ENCODE data around the gene DYNC1LI2. TPM values are rescaled to one million over a fixed set of nuclear protein-coding genes. Genes with fewer than 3 reads are reported as not detected.

DYNC1LI2 gene
- total and polyA plus RNA-seq, 2 donors (not counting 1 experiment from before 2014, with no cell fraction given) = 33.9 to 109 TPM

DNA sequence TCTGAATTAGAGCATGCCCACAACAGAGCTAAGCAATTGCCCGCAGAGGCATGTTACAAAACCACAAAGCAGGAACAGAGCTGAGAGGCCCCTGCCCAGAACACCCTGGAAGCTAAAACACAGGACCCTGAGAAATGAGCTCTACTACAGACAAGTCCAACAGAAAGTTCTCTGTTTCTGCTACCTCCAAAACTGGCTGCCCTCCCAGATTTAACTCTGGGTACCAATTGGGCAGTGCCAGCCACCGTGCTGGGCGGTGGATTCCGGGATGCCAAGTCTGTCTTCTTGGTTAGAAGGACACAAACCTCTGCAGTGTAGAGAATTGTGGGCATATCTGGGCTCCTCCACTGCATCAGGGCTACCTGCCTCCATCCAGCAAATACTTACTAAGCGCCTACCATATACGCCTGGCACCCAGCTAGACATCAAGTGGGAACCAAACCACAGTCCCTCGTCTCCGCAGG, 55.9 kb downstream of the DYNC1LI2 start:
- Histone ChIP-seq H3K27me3 (replicated peaks in 1 of 4; ENCODE audit: control extremely low read depth in 1 of 4, control insufficient read depth in 3 of 4, insufficient read depth in 4 of 4, low read length in 3 of 4) (peaks cover 0 to 62% (median 38%) of the 10 kb centered on the region in 4 experiments), H3K27ac (ENCODE audit: low read length in 2 of 2) (no peak overlapping the region), H3K4me3 (ENCODE audit: control extremely low read depth in 1 of 5, extremely low read depth in 1 of 5, insufficient read depth in 1 of 5, low read depth in 2 of 5, low read length in 4 of 5) (peak overlapping the region; percentile 25 to 67 (median 57)), H3K79me2 (ENCODE audit: control insufficient read depth, insufficient read depth, low read length) (no peaks in the 10 kb centered on the region), H3K4me2 (replicated peaks; ENCODE audit: low read depth, low read length, poor library complexity, severe bottlenecking) (peak overlapping the region; percentile 99), H3K9ac (ENCODE audit: low read length) (peak overlapping the region; percentile 64), H2AFZ (ENCODE audit: insufficient read depth, low read depth, low read length, poor library complexity, severe bottlenecking) (peak overlapping the region; percentile 97), H3K9me3 (ENCODE audit: control extremely low read depth in 1 of 3, control insufficient read depth in 2 of 3, insufficient read depth in 1 of 3, low read length in 2 of 3) (peaks cover 0 to 5% (median 0%) of the 10 kb centered on the region in 3 donors), H4K20me1 (ENCODE audit: control insufficient read depth, insufficient read depth, low read length, poor library complexity, severe bottlenecking) (no peaks in the 10 kb centered on the region), H3K36me3 (replicated peaks in 1 of 2; ENCODE audit: control extremely low read depth in 1 of 2, control insufficient read depth in 1 of 2, extremely low read depth in 1 of 2, insufficient read depth in 2 of 2, low read length in 1 of 2) (no peaks in the 10 kb centered on the region), H3K4me1 (ENCODE audit: control insufficient read depth in 2 of 2, insufficient read depth in 2 of 2, low read length in 2 of 2) (peaks cover 15 to 17% of the 10 kb centered on the region in 2 donors)
- TF ChIP-seq EZH2 (IDR thresholded peaks at IDR 0.05; ENCODE audit: borderline replicate concordance, insufficient read depth, low read depth, low read length, poor library complexity, severe bottlenecking) = no peak
- TF ChIP-seq, protein P1, sequence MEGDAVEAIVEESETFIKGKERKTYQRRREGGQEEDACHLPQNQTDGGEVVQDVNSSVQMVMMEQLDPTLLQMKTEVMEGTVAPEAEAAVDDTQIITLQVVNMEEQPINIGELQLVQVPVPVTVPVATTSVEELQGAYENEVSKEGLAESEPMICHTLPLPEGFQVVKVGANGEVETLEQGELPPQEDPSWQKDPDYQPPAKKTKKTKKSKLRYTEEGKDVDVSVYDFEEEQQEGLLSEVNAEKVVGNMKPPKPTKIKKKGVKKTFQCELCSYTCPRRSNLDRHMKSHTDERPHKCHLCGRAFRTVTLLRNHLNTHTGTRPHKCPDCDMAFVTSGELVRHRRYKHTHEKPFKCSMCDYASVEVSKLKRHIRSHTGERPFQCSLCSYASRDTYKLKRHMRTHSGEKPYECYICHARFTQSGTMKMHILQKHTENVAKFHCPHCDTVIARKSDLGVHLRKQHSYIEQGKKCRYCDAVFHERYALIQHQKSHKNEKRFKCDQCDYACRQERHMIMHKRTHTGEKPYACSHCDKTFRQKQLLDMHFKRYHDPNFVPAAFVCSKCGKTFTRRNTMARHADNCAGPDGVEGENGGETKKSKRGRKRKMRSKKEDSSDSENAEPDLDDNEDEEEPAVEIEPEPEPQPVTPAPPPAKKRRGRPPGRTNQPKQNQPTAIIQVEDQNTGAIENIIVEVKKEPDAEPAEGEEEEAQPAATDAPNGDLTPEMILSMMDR (IDR thresholded peaks at IDR 0.05) = no peak
- Mint-ChIP-seq H3K27ac (no peak overlapping the region), H3K4me1 (peaks cover 16% of the 10 kb centered on the region), H3K27me3 (peaks cover 42% of the 10 kb centered on the region), H3K4me3 (peak overlapping the region; percentile 85), H3K9me3 (ENCODE audit: insufficient read depth) (no peaks in the 10 kb centered on the region)
- ATAC-seq (ENCODE audit: low read depth) (no peak), DNase-seq (peak; percentile 41)
- intact Hi-C loops (cut with micrococcal nuclease) = loop anchor here (5.0 kb wide), 1 partner anchor 88 kb away; no protein-coding TSS in a partner anchor
- WGBS (ENCODE audit: insufficient coverage) = 29% methylated on average over 8 of the region's 8 CpGs
- ChIA-PET CTCF (interaction anchor here (0.7 kb wide), 1 partner anchor 172 kb away, joined by 3 read pairs; no protein-coding TSS in a partner anchor), POLR2A (interaction anchor here (0.6 kb wide), 1 partner anchor 172 kb away, joined by 3 read pairs; no protein-coding TSS in a partner anchor)

DNA sequence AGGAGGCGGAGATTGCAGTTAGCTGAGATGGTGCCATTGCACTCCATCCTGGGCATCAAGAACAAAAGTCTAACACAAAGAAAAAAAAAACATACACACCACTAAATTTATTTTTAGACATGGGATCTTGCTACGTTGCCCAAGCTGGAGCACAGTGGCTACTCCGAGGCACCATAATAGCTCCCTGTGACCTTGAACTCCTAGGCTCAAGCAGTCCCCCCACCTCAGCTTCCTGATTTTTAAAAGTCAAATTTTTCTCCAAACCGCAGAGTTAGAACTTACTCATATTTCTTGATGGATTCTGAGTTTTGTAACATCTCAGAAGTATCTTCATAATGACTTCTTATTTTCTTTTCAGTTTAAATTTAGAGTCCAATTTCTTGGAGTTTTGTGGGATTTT, 58.3 kb downstream of the DYNC1LI2 start:
- POLR2A ChIA-PET = interaction anchor here (0.6 kb wide), 1 partner anchor 120 kb away, joined by 4 read pairs; no protein-coding TSS in a partner anchor

More for the DNA sequence above, 58.3 kb downstream of the DYNC1LI2 start:
- Histone ChIP-seq H3K36me3 (replicated peaks in 1 of 2; ENCODE audit: control extremely low read depth in 1 of 2, control insufficient read depth in 1 of 2, extremely low read depth in 1 of 2, insufficient read depth in 2 of 2, low read length in 1 of 2) (no peaks in the 10 kb centered on the region), H3K4me2 (replicated peaks; ENCODE audit: low read depth, low read length, poor library complexity, severe bottlenecking) (no peak overlapping the region), H2AFZ (ENCODE audit: insufficient read depth, low read depth, low read length, poor library complexity, severe bottlenecking) (no peak overlapping the region), H3K27me3 (replicated peaks in 1 of 4; ENCODE audit: control extremely low read depth in 1 of 4, control insufficient read depth in 3 of 4, insufficient read depth in 4 of 4, low read length in 3 of 4) (peaks cover 0 to 59% (median 38%) of the 10 kb centered on the region in 4 experiments), H3K79me2 (ENCODE audit: control insufficient read depth, insufficient read depth, low read length) (no peaks in the 10 kb centered on the region), H3K9ac (ENCODE audit: low read length) (no peak overlapping the region), H4K20me1 (ENCODE audit: control insufficient read depth, insufficient read depth, low read length, poor library complexity, severe bottlenecking) (no peaks in the 10 kb centered on the region), H3K27ac (ENCODE audit: low read length in 2 of 2) (no peak overlapping the region), H3K4me3 (ENCODE audit: control extremely low read depth in 1 of 5, extremely low read depth in 1 of 5, insufficient read depth in 1 of 5, low read depth in 2 of 5, low read length in 4 of 5) (no peak overlapping the region), H3K9me3 (ENCODE audit: control extremely low read depth in 1 of 3, control insufficient read depth in 2 of 3, insufficient read depth in 1 of 3, low read length in 2 of 3) (peaks cover 0 to 5% (median 0%) of the 10 kb centered on the region in 3 donors), H3K4me1 (ENCODE audit: control insufficient read depth in 2 of 2, insufficient read depth in 2 of 2, low read length in 2 of 2) (peaks cover 15 to 17% of the 10 kb centered on the region in 2 donors)
- no peak for ATAC-seq (ENCODE audit: low read depth)
- Mint-ChIP-seq H3K4me1 (peaks cover 16% of the 10 kb centered on the region), H3K9me3 (ENCODE audit: insufficient read depth) (no peaks in the 10 kb centered on the region), H3K4me3 (no peak overlapping the region), H3K27me3 (peaks cover 57% of the 10 kb centered on the region), H3K27ac (no peak overlapping the region)
- WGBS (ENCODE audit: insufficient coverage) = 100% methylated on average over 1 of the region's 4 CpGs
- intact Hi-C loops (cut with micrococcal nuclease) = no loop called here
- no peak for TF ChIP-seq EZH2 (IDR thresholded peaks at IDR 0.05; ENCODE audit: borderline replicate concordance, insufficient read depth, low read depth, low read length, poor library complexity, severe bottlenecking)
- TF ChIP-seq, protein P1 (IDR thresholded peaks at IDR 0.05) = no peak
- DNase-seq = no peak
- CTCF ChIA-PET = interaction anchor here (1.3 kb wide), 1 partner anchor 42 kb away, joined by 3 read pairs; no protein-coding TSS in a partner anchor
